Measurements from ENCODE around the gene FBXO42.

DNA sequence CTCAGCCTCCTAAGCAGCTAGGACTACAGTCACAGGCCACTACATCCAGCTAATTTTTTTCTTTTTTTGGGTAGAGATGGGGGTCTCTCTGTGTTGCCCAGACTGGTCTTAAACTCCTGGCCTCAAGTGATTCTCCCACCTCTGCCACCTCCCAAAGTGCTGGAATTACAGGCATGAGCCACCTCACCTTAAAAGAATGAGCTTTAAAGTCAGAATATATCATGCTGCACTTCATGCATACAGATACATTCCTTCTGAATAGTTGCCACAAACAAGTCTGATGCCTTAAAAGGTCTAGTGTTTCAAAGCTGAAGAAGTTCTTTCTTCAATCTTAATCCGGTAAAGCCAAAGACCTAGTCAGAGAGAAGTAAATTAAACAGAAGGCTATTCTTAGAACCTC lies 91.5 kb downstream of the FBXO42 start:
- TF ChIP-seq, protein P1, sequence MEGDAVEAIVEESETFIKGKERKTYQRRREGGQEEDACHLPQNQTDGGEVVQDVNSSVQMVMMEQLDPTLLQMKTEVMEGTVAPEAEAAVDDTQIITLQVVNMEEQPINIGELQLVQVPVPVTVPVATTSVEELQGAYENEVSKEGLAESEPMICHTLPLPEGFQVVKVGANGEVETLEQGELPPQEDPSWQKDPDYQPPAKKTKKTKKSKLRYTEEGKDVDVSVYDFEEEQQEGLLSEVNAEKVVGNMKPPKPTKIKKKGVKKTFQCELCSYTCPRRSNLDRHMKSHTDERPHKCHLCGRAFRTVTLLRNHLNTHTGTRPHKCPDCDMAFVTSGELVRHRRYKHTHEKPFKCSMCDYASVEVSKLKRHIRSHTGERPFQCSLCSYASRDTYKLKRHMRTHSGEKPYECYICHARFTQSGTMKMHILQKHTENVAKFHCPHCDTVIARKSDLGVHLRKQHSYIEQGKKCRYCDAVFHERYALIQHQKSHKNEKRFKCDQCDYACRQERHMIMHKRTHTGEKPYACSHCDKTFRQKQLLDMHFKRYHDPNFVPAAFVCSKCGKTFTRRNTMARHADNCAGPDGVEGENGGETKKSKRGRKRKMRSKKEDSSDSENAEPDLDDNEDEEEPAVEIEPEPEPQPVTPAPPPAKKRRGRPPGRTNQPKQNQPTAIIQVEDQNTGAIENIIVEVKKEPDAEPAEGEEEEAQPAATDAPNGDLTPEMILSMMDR (IDR thresholded peaks at IDR 0.05): no peak
- TF ChIP-seq POLR2A (IDR thresholded peaks at IDR 0.05): no peak

Measured in right lobe of liver (tissue), 4 donors.